Skeletal muscle tissue (tissue), 4 donors: ENCODE measurements around the gene OR4A16. TPM values are rescaled to one million over a fixed set of nuclear protein-coding genes. Genes with fewer than 3 reads are reported as not detected.

Experiments
- H3K27ac ChIP-seq: one replicate; pipeline ENCODE4 v1.7.0; 2013; ENCODE audit warnings: mild to moderate bottlenecking, low read depth, low read length, inconsistent platforms
- H3K27me3 ChIP-seq, 3 donors: one replicate each; pipeline ENCODE4 v1.7.0; 2013; ENCODE audit warnings: low read length in 3 of 3; ENCODE audit not compliant: control insufficient read depth in 3 of 3, insufficient read depth in 3 of 3
- H3K36me3 ChIP-seq, 3 donors: one replicate each; pipeline ENCODE4 v1.7.0; 2013; ENCODE audit warnings: low read length in 3 of 3; ENCODE audit not compliant: control insufficient read depth in 3 of 3, insufficient read depth in 3 of 3
- H3K4me1 ChIP-seq, 3 donors: one replicate each; pipeline ENCODE4 v1.7.0; 2013; ENCODE audit warnings: low read length in 3 of 3, mild to moderate bottlenecking in 3 of 3; ENCODE audit not compliant: control insufficient read depth in 3 of 3, insufficient read depth in 3 of 3
- H3K4me3 ChIP-seq, 3 donors: one replicate each; pipeline ENCODE4 v1.7.0; 2013; ENCODE audit warnings: low read length in 3 of 3
- H3K9ac ChIP-seq, 3 donors: one replicate each; pipeline ENCODE4 v1.7.0; 2013; ENCODE audit warnings: low read length in 3 of 3, mild to moderate bottlenecking in 3 of 3, moderate library complexity in 2 of 3, low read depth in 1 of 3
- H3K9me3 ChIP-seq, 3 donors: one replicate each; pipeline ENCODE4 v1.7.0; 2013; ENCODE audit warnings: low read length in 3 of 3; ENCODE audit not compliant: control insufficient read depth in 3 of 3
- total RNA-seq: library from RNA; depleted of rRNA; stranded (reverse); fragments of >200 nt; gene quantifications from one replicate; pipeline ENCODE4 v1.2.3, GENCODE V29; 2014
- donor health status: Osteomylitis.

OR4A16 gene
- total RNA-seq: not detected

- no peaks in the 10 kb centered on the region for H3K9me3 ChIP-seq
- no peak within 1 kb of the TSS for H3K4me3 ChIP-seq
- H3K36me3 ChIP-seq: no peaks in the 10 kb centered on the region
- no peaks in the 10 kb centered on the region for H3K27me3 ChIP-seq
- no peak within 1 kb of the TSS for H3K27ac ChIP-seq
- H3K9ac ChIP-seq: no peak within 1 kb of the TSS
- H3K4me1 ChIP-seq: no peaks in the 10 kb centered on the region
These were observed at the start of gene OR4A16 for GRCh38 chr11:55342901-55343300. Gene OR4A16, plus strand, starts transcription at chr11:55343201. Its CDS starts 0 bp downstream, at chr11:55343201.

GRCh38 chr11:55324500-55324899, 18.5 kb upstream of the OR4A16 start:
- H3K9ac ChIP-seq: no peak overlapping the region
- no peak overlapping the region for H3K27ac ChIP-seq
- H3K4me1 ChIP-seq: no peaks in the 10 kb centered on the region
- H3K9me3 ChIP-seq: peaks cover 0 to 2% (median 0%) of the 10 kb centered on the region in 3 donors
- H3K27me3 ChIP-seq: no peaks in the 10 kb centered on the region
- no peak overlapping the region for H3K4me3 ChIP-seq
- no peaks in the 10 kb centered on the region for H3K36me3 ChIP-seq

GRCh38 chr11:55345306-55345705, 2.3 kb downstream of the OR4A16 start:
- Histone ChIP-seq H3K9me3 (peaks cover 0 to 3% (median 3%) of the 10 kb centered on the region in 3 donors), H3K9ac (no peak overlapping the region), H3K36me3 (no peaks in the 10 kb centered on the region), H3K4me3 (no peak overlapping the region), H3K27ac (no peak overlapping the region), H3K27me3 (no peaks in the 10 kb centered on the region), H3K4me1 (no peaks in the 10 kb centered on the region)

DNA sequence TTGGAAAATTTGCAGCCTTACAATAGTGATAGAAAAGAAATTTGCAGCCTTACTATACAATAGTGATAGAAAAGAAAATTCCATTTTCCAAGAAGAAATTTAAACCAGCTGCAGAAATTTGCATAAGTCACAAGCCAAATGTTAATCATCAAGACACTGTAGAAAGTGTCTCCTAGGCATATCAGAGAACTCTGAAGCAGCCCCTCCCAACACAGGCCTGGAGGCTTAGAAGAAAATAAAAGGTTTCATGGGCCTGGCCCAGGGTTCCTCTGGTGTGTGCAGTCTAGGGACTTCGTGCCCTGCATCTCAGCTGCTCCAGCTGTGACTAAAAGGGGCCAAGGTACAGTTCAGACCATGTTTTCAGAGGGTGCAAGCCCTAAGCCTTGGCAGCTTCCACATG, 6.0 kb downstream of the OR4A16 start:
- H3K4me1 ChIP-seq: no peaks in the 10 kb centered on the region
- no peaks in the 10 kb centered on the region for H3K36me3 ChIP-seq
- H3K4me3 ChIP-seq: no peak overlapping the region
- H3K9me3 ChIP-seq: peaks cover 0 to 3% (median 3%) of the 10 kb centered on the region in 3 donors
- H3K9ac ChIP-seq: no peak overlapping the region
- no peaks in the 10 kb centered on the region for H3K27me3 ChIP-seq
- no peak overlapping the region for H3K27ac ChIP-seq

GRCh38 chr11:55357560-55358184, 14.7 kb downstream of the OR4A16 start:
- Histone ChIP-seq H3K9me3 (peaks cover 0 to 2% (median 0%) of the 10 kb centered on the region in 3 donors), H3K9ac (no peak overlapping the region), H3K27ac (no peak overlapping the region), H3K4me3 (no peak overlapping the region), H3K27me3 (no peaks in the 10 kb centered on the region), H3K36me3 (no peaks in the 10 kb centered on the region), H3K4me1 (no peaks in the 10 kb centered on the region)

- no peak within 1 kb of the TSS for H3K27ac ChIP-seq
- no peak within 1 kb of the TSS for H3K4me3 ChIP-seq
- H3K9ac ChIP-seq: no peak within 1 kb of the TSS
- H3K4me1 ChIP-seq: no peaks in the 10 kb centered on the region
- no peaks in the 10 kb centered on the region for H3K36me3 ChIP-seq
- no peaks in the 10 kb centered on the region for H3K9me3 ChIP-seq
- no peaks in the 10 kb centered on the region for H3K27me3 ChIP-seq
These were observed 24.7 kb downstream of the OR4A16 start, which contains the start of gene OR4A15 for GRCh38 chr11:55367674-55368073. Gene OR4A15, plus strand, starts transcription at chr11:55367974. Its CDS starts 0 bp downstream, at chr11:55367974.

Other genes starting within 250 kb of the OR4A16 start
- gene TRIM48, start 81.0 kb upstream of the OR4A16 start, total RNA-seq: not detected
- not detected for gene OR4A15, start 24.8 kb downstream of the OR4A16 start, total RNA-seq
- gene OR4C15, start 211.3 kb downstream of the OR4A16 start, total RNA-seq: not detected
- not detected for gene OR4C16, start 228.9 kb downstream of the OR4A16 start, total RNA-seq